Activated CD4-positive, alpha-beta T cell treated with anti-CD3 and anti-CD28 coated beads, Interleukin-2, amount 10 ng/mL, durations not matched to agents 7 days and 5 days (primary cell): ENCODE data around the gene RUNX3. TPM values are rescaled to one million over a fixed set of nuclear protein-coding genes. Genes with fewer than 3 reads are reported as not detected.

ENCODE experiments used
- microRNA-seq: library from miRNA; unstranded; fragments of <30 nt; microRNA quantifications from one replicate; pipeline ENCODE4 v1.2.0, GENCODE V29; 2021; ENCODE audit warnings: borderline microRNAs expressed, borderline replicate concordance
- total RNA-seq, 2 experiments: library from RNA; stranded (reverse); gene quantifications; one replicate each; pipeline ENCODE4 v1.2.3, GENCODE V29; 2021

Gene RUNX3
- total RNA-seq, 2 experiments from 2014 or later: 108 to 125 TPM

Small RNA genes lying within 50 kb of the gene (microRNA-seq; reads per million reads assigned to microRNA genes)
- gene MIR6731: 4.6 reads per million, percentile 25 among the genes with 10 or more reads in this experiment

Other genes with a start within 250 kb of the RUNX3 start
- gene CLIC4, start 184.8 kb downstream of the RUNX3 start, total RNA-seq: 10 to 100 TPM; 14.2 to 15.5 TPM